Fibroblast of the aortic adventitia (primary cell): Measurements from ENCODE around the gene FRMD3. TPM values are rescaled to one million over a fixed set of nuclear protein-coding genes. Genes with fewer than 3 reads are reported as not detected.

Experiments
- DNase-seq: peaks from one replicate; pipeline ENCODE4 v3.0.0-alpha.2; 2010; ENCODE audit warnings: low read depth
- H3K4me3 ChIP-seq: 2 replicates; pipeline ENCODE4 v1.5.1; 2011; ENCODE audit warnings: low read depth, mild to moderate bottlenecking, control low read depth, low read length, moderate library complexity
- total RNA-seq: library from RNA; depleted of rRNA; stranded (reverse); fragments of >200 nt; gene quantifications from 2 replicates; pipeline ENCODE4 v1.2.3, GENCODE V29; 2012; ENCODE audit warnings: low replicate concordance
- TF ChIP-seq, protein P1 (sequence below): IDR thresholded peaks from 2 replicates; pipeline ENCODE4 v1.5.1; 2011; ENCODE audit warnings: mild to moderate bottlenecking, low read length, control low read depth, inconsistent platforms; ENCODE audit not compliant: insufficient read depth

Gene FRMD3
- total RNA-seq, 1 donor: 4.8 TPM

- no peak overlapping the region for H3K4me3 ChIP-seq
- TF ChIP-seq, protein P1, sequence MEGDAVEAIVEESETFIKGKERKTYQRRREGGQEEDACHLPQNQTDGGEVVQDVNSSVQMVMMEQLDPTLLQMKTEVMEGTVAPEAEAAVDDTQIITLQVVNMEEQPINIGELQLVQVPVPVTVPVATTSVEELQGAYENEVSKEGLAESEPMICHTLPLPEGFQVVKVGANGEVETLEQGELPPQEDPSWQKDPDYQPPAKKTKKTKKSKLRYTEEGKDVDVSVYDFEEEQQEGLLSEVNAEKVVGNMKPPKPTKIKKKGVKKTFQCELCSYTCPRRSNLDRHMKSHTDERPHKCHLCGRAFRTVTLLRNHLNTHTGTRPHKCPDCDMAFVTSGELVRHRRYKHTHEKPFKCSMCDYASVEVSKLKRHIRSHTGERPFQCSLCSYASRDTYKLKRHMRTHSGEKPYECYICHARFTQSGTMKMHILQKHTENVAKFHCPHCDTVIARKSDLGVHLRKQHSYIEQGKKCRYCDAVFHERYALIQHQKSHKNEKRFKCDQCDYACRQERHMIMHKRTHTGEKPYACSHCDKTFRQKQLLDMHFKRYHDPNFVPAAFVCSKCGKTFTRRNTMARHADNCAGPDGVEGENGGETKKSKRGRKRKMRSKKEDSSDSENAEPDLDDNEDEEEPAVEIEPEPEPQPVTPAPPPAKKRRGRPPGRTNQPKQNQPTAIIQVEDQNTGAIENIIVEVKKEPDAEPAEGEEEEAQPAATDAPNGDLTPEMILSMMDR: no peak
- DNase-seq: no peak
Measured at GRCh38 chr9:83430681-83431080, 107.5 kb downstream of the FRMD3 start.

DNA sequence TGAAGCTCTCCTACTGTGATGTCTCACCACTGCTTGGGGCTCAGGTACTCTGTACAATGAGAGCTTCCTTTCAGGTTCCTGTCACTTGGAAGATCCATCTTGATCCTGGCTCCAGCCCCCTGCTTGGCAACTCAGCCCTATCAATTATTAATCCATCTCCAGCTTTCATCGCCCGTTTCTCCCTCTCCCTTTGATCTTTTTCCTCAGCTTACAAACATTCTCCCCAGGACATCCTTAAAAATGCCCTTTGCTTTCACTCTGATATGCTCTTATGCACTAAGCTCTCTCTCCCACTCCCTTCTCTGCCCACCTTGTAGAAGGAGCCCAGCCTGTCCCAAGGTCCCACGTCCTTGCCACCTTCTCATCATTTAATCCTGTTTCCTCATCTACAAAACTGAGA lies 109.0 kb downstream of the FRMD3 start:
- no peak for DNase-seq
- no peak overlapping the region for H3K4me3 ChIP-seq
- TF ChIP-seq, protein P1: no peak

DNA sequence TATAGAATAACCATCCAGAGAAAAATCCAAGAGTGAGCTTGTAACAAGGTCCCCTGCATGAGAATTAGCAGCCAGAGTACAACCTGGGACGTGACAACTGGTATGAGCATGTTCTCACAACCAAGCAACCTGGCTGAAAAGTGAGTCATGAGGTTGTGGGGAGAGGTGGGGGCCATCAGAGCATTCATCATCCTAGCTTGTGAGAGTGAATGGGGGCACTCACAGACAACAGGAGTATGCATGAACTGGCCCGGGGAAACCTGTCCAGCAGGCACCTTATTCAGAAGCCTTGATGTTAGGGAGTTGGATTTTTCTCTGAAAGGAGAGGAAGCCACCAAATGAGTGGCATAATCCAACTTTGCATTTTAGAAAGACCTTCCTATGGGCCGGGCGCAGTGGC lies 113.0 kb downstream of the FRMD3 start:
- no peak for DNase-seq
- no peak overlapping the region for H3K4me3 ChIP-seq
- TF ChIP-seq, protein P1: no peak

GRCh38 chr9:83424831-83425230 lies 113.4 kb downstream of the FRMD3 start:
- TF ChIP-seq, protein P1: no peak

DNA sequence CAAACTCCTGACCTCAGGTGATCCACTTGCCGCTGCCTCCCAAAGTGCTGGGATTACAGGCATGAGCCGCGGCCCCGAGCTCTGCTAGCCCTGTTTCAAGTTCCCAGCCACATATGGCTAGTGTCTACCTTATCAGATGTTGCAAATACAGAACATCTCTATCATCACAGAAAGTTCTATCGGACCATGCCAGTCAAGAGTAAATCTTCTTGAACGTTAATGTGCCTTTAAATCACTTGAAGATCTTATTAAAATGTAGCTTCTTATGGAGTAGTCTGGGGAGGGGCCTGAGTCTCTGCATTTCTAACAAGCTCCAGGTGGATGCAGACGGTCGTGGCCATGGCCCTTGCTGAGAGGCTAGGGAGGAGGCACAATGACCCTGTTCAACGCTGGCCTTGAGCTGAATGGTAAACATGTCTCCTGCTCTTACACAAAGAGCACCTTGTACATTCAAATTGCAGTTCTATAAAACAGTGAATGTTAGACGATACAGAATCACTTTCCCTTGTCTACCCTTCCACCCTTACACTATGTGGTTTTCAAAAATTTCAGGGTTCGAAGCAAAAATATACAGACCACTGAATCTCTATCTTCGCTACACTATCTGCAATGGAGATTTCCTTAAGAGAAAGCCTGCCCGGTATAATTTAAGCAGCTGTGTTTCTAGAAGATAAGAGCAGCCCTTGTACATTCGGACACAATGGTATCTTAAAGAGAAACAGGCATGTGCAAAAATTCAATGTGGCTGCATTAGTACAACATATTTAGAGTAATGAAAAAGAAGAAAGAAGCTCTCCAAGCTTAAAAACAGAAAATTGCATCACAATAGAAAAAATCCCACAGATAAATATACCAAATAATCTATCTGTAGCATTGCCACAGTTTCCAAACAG lies 114.1 kb downstream of the FRMD3 start:
- H3K4me3 ChIP-seq: no peak overlapping the region
- DNase-seq: no peak
- TF ChIP-seq, protein P1: no peak

More at GRCh38 chr9:83424831-83425230, 113.4 kb downstream of the FRMD3 start:
- DNase-seq: no peak
- H3K4me3 ChIP-seq: no peak overlapping the region

- DNase-seq: peak; percentile 69
- TF ChIP-seq, protein P1: no peak
- no peak overlapping the region for H3K4me3 ChIP-seq
Measured at GRCh38 chr9:83422527-83422926, 115.7 kb downstream of the FRMD3 start.

DNA sequence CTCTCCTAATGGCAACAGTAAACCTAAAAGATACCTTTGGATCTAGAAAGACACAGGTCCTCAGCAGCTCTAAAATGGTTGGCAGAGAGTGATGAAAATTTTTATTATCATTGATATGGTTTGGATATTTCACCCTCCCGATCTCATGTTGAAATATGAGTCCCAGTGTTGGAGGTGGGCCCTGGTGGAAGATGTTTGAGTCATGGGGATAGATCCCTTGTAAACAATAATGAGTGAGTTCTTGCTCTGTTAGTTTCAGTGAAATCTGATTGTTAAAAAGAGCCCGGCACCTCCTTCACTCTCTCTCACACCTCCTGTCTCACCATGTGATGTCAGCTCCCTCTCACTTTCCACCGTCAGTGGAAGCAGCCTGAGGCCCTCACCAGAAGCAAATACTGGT lies 117.7 kb downstream of the FRMD3 start:
- DNase-seq: no peak
- TF ChIP-seq, protein P1: no peak

More for the DNA sequence above, 117.7 kb downstream of the FRMD3 start:
- H3K4me3 ChIP-seq: no peak overlapping the region
